ENCODE results near the gene MADD.

DNA sequence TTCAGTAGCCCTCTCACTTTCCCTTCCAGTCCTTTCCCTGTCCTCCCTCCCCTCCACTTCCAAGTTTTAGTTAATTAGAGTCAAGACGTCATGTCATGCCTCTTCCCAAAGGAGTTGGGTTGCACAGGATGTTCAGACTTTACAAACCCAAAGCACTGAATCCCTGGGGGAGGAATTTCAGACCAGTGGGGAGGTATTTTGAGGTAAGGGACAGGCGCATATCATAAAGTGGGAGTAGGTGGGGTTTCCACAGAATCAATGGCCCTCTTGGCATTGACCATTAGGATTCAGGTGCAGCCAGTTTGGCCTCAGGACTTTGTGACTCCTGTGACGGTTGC is 20.6 kb upstream of the MADD start:
- no peak for TF ChIP-seq POLR2AphosphoS5 (IDR thresholded peaks at IDR 0.05; ENCODE audit: low read depth)
- TF ChIP-seq, protein P1, sequence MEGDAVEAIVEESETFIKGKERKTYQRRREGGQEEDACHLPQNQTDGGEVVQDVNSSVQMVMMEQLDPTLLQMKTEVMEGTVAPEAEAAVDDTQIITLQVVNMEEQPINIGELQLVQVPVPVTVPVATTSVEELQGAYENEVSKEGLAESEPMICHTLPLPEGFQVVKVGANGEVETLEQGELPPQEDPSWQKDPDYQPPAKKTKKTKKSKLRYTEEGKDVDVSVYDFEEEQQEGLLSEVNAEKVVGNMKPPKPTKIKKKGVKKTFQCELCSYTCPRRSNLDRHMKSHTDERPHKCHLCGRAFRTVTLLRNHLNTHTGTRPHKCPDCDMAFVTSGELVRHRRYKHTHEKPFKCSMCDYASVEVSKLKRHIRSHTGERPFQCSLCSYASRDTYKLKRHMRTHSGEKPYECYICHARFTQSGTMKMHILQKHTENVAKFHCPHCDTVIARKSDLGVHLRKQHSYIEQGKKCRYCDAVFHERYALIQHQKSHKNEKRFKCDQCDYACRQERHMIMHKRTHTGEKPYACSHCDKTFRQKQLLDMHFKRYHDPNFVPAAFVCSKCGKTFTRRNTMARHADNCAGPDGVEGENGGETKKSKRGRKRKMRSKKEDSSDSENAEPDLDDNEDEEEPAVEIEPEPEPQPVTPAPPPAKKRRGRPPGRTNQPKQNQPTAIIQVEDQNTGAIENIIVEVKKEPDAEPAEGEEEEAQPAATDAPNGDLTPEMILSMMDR (IDR thresholded peaks at IDR 0.05; ENCODE audit: insufficient read depth, low read length), result no peak
- TF ChIP-seq SPI1 (IDR thresholded peaks at IDR 0.05; ENCODE audit: borderline replicate concordance, low read depth), result no peak
